ENCODE results near the gene PLS1.
A peak's percentile ranks its signal among the peaks of the same experiment; 100 is the strongest.

Gene PLS1

GRCh38 chr3:142614059-142614626, 17.9 kb downstream of the PLS1 start:
- H3K27me3 ChIP-seq (ENCODE audit: insufficient read depth, poor library complexity, severe bottlenecking) = no peaks in the 10 kb centered on the region
- no peaks in the 10 kb centered on the region for H3K9me3 ChIP-seq (ENCODE audit: severe bottlenecking)
- no peak overlapping the region for H3K27ac ChIP-seq (ENCODE audit: poor library complexity, severe bottlenecking)
- ATAC-seq (ENCODE audit: low read depth) (no peak), DNase-seq (ENCODE audit: low spot score) (no peak)
- no peaks in the 10 kb centered on the region for H3K36me3 ChIP-seq (ENCODE audit: low read depth)
- H3K4me3 ChIP-seq (ENCODE audit: severe bottlenecking) = no peak overlapping the region
- H3K4me1 ChIP-seq (ENCODE audit: insufficient read depth, poor library complexity, severe bottlenecking) = peaks cover 13% of the 10 kb centered on the region
- TF ChIP-seq CTCF (IDR thresholded peaks at IDR 0.05; ENCODE audit: poor library complexity, severe bottlenecking) = no peak

- Histone ChIP-seq H3K27me3 (ENCODE audit: insufficient read depth, poor library complexity, severe bottlenecking) (no peaks in the 10 kb centered on the region), H3K27ac (ENCODE audit: poor library complexity, severe bottlenecking) (no peak overlapping the region), H3K4me3 (ENCODE audit: severe bottlenecking) (no peak overlapping the region), H3K9me3 (ENCODE audit: severe bottlenecking) (no peaks in the 10 kb centered on the region), H3K36me3 (ENCODE audit: low read depth) (no peaks in the 10 kb centered on the region), H3K4me1 (ENCODE audit: insufficient read depth, poor library complexity, severe bottlenecking) (peaks cover 20% of the 10 kb centered on the region)
- DNase-seq (ENCODE audit: low spot score) (no peak), ATAC-seq (ENCODE audit: low read depth) (no peak)
- TF ChIP-seq CTCF (IDR thresholded peaks at IDR 0.05; ENCODE audit: poor library complexity, severe bottlenecking) = no peak
Measured at GRCh38 chr3:142615171-142615570, 19.0 kb downstream of the PLS1 start.

GRCh38 chr3:142618917-142619461, 22.8 kb downstream of the PLS1 start:
- H3K9me3 ChIP-seq (ENCODE audit: severe bottlenecking) = no peaks in the 10 kb centered on the region
- ATAC-seq (ENCODE audit: low read depth) (peak; percentile 98), DNase-seq (ENCODE audit: low spot score) (no peak)
- peaks cover 21% of the 10 kb centered on the region for H3K4me1 ChIP-seq (ENCODE audit: insufficient read depth, poor library complexity, severe bottlenecking)
- TF ChIP-seq CTCF (IDR thresholded peaks at IDR 0.05; ENCODE audit: poor library complexity, severe bottlenecking) = no peak
- H3K27me3 ChIP-seq (ENCODE audit: insufficient read depth, poor library complexity, severe bottlenecking) = no peaks in the 10 kb centered on the region
- H3K4me3 ChIP-seq (ENCODE audit: severe bottlenecking) = no peak overlapping the region
- peak overlapping the region; percentile 48 for H3K27ac ChIP-seq (ENCODE audit: poor library complexity, severe bottlenecking)
- no peaks in the 10 kb centered on the region for H3K36me3 ChIP-seq (ENCODE audit: low read depth)

- no peaks in the 10 kb centered on the region for H3K9me3 ChIP-seq (ENCODE audit: severe bottlenecking)
- no peak for ATAC-seq (ENCODE audit: low read depth)
- no peak for TF ChIP-seq CTCF (IDR thresholded peaks at IDR 0.05; ENCODE audit: poor library complexity, severe bottlenecking)
- no peaks in the 10 kb centered on the region for H3K27me3 ChIP-seq (ENCODE audit: insufficient read depth, poor library complexity, severe bottlenecking)
- H3K36me3 ChIP-seq (ENCODE audit: low read depth) = no peaks in the 10 kb centered on the region
- no peak for DNase-seq (ENCODE audit: low spot score)
- H3K27ac ChIP-seq (ENCODE audit: poor library complexity, severe bottlenecking) = no peak overlapping the region
- H3K4me1 ChIP-seq (ENCODE audit: insufficient read depth, poor library complexity, severe bottlenecking) = peaks cover 21% of the 10 kb centered on the region
- H3K4me3 ChIP-seq (ENCODE audit: severe bottlenecking) = no peak overlapping the region
Measured at GRCh38 chr3:142622405-142622804, 26.2 kb downstream of the PLS1 start.

- no peak for DNase-seq (ENCODE audit: low spot score)
Measured at GRCh38 chr3:142623194-142623593, 27.0 kb downstream of the PLS1 start.

More at GRCh38 chr3:142623194-142623593, 27.0 kb downstream of the PLS1 start:
- no peak overlapping the region for H3K27ac ChIP-seq (ENCODE audit: poor library complexity, severe bottlenecking)
- H3K27me3 ChIP-seq (ENCODE audit: insufficient read depth, poor library complexity, severe bottlenecking) = no peaks in the 10 kb centered on the region
- no peak for ATAC-seq (ENCODE audit: low read depth)
- no peaks in the 10 kb centered on the region for H3K9me3 ChIP-seq (ENCODE audit: severe bottlenecking)
- peaks cover 21% of the 10 kb centered on the region for H3K4me1 ChIP-seq (ENCODE audit: insufficient read depth, poor library complexity, severe bottlenecking)
- H3K4me3 ChIP-seq (ENCODE audit: severe bottlenecking) = no peak overlapping the region
- no peaks in the 10 kb centered on the region for H3K36me3 ChIP-seq (ENCODE audit: low read depth)
- TF ChIP-seq CTCF (IDR thresholded peaks at IDR 0.05; ENCODE audit: poor library complexity, severe bottlenecking) = no peak

Data from RWPE2 (cell line).